ENCODE data around the gene LSAMP.

LSAMP gene

GRCh38 chr3:116374901-116375300 is 70.4 kb downstream of the LSAMP start:
- Histone ChIP-seq H2AFZ (ENCODE audit: low read depth, low read length) (no peak overlapping the region), H3K4me3 (ENCODE audit: insufficient read depth in 1 of 2, low read depth in 1 of 2, low read length in 2 of 2) (no peak overlapping the region), H3K14ac (ENCODE audit: low read length in 2 of 2) (no peak overlapping the region), H3K36me3 (ENCODE audit: control insufficient read depth in 1 of 2, insufficient read depth in 2 of 2, low read depth in 1 of 2, low read length in 2 of 2) (no peaks in the 10 kb centered on the region), H3K79me1 (replicated peaks; ENCODE audit: low read length, poor library complexity, severe bottlenecking) (peaks cover 11% of the 10 kb centered on the region), H2BK5ac (ENCODE audit: low read depth, low read length, poor library complexity, severe bottlenecking) (no peak overlapping the region), H3K27ac (ENCODE audit: low read length, poor library complexity, severe bottlenecking) (no peak overlapping the region), H4K8ac (ENCODE audit: low read length) (no peak overlapping the region), H3K9ac (ENCODE audit: low read length) (no peak overlapping the region), H3K27me3 (ENCODE audit: control insufficient read depth in 1 of 2, insufficient read depth in 1 of 2, low read length in 2 of 2) (no peaks in the 10 kb centered on the region), H2BK120ac (ENCODE audit: low read depth, low read length) (no peak overlapping the region), H3K18ac (ENCODE audit: low read depth in 1 of 2, low read length in 2 of 2) (no peak overlapping the region), H2BK12ac (ENCODE audit: low read length in 2 of 2) (no peak overlapping the region), H3K4me2 (ENCODE audit: low read length, poor library complexity, severe bottlenecking) (no peak overlapping the region), H3K4ac (ENCODE audit: low read depth in 1 of 2, low read length in 2 of 2) (no peak overlapping the region), H2AK5ac (ENCODE audit: low read length, severe bottlenecking) (no peak overlapping the region), H3K9me3 (ENCODE audit: control insufficient read depth, low read length) (no peaks in the 10 kb centered on the region), H3K4me1 (ENCODE audit: control insufficient read depth, insufficient read depth, low read depth, low read length) (no peaks in the 10 kb centered on the region), H4K91ac (ENCODE audit: low read length) (no peak overlapping the region), H3K23ac (ENCODE audit: low read length in 2 of 2) (no peak overlapping the region), H2BK15ac (ENCODE audit: low read depth, poor library complexity, severe bottlenecking) (no peak overlapping the region)
- WGBS, result 100% methylated on average over 1 of the region's 2 CpGs
- DNase-seq, result no peak

GRCh38 chr3:116367761-116368395 is 77.4 kb downstream of the LSAMP start:
- Histone ChIP-seq H3K27me3 (ENCODE audit: control insufficient read depth in 1 of 2, insufficient read depth in 1 of 2, low read length in 2 of 2) (no peaks in the 10 kb centered on the region), H3K27ac (ENCODE audit: low read length, poor library complexity, severe bottlenecking) (no peak overlapping the region), H3K79me1 (replicated peaks; ENCODE audit: low read length, poor library complexity, severe bottlenecking) (peaks cover 14% of the 10 kb centered on the region), H2BK120ac (ENCODE audit: low read depth, low read length) (no peak overlapping the region), H3K4me1 (ENCODE audit: control insufficient read depth, insufficient read depth, low read depth, low read length) (no peaks in the 10 kb centered on the region), H3K14ac (ENCODE audit: low read length in 2 of 2) (no peak overlapping the region), H4K8ac (ENCODE audit: low read length) (no peak overlapping the region), H2AFZ (ENCODE audit: low read depth, low read length) (no peak overlapping the region), H3K4me2 (ENCODE audit: low read length, poor library complexity, severe bottlenecking) (no peak overlapping the region), H2BK12ac (ENCODE audit: low read length in 2 of 2) (no peak overlapping the region), H3K36me3 (ENCODE audit: control insufficient read depth in 1 of 2, insufficient read depth in 2 of 2, low read depth in 1 of 2, low read length in 2 of 2) (no peaks in the 10 kb centered on the region), H3K18ac (ENCODE audit: low read depth in 1 of 2, low read length in 2 of 2) (no peak overlapping the region), H2BK5ac (ENCODE audit: low read depth, low read length, poor library complexity, severe bottlenecking) (no peak overlapping the region), H4K91ac (ENCODE audit: low read length) (no peak overlapping the region), H3K9ac (ENCODE audit: low read length) (no peak overlapping the region), H2AK5ac (ENCODE audit: low read length, severe bottlenecking) (no peak overlapping the region), H3K9me3 (ENCODE audit: control insufficient read depth, low read length) (no peaks in the 10 kb centered on the region), H3K4ac (ENCODE audit: low read depth in 1 of 2, low read length in 2 of 2) (no peak overlapping the region), H3K4me3 (ENCODE audit: insufficient read depth in 1 of 2, low read depth in 1 of 2, low read length in 2 of 2) (no peak overlapping the region), H2BK15ac (ENCODE audit: low read depth, poor library complexity, severe bottlenecking) (no peak overlapping the region), H3K23ac (ENCODE audit: low read length in 2 of 2) (no peak overlapping the region)
- 84% methylated on average over 8 of the region's 9 CpGs for WGBS
- DNase-seq, result no peak

- Histone ChIP-seq H2BK120ac (ENCODE audit: low read depth, low read length) (no peak overlapping the region), H3K23ac (ENCODE audit: low read length in 2 of 2) (no peak overlapping the region), H3K4ac (ENCODE audit: low read depth in 1 of 2, low read length in 2 of 2) (no peak overlapping the region)
Measured at GRCh38 chr3:116356056-116356455, 89.2 kb downstream of the LSAMP start.

GRCh38 chr3:116354382-116354781 is 90.9 kb downstream of the LSAMP start:
- Histone ChIP-seq H3K36me3 (ENCODE audit: control insufficient read depth in 1 of 2, insufficient read depth in 2 of 2, low read depth in 1 of 2, low read length in 2 of 2) (no peaks in the 10 kb centered on the region), H3K4me1 (ENCODE audit: control insufficient read depth, insufficient read depth, low read depth, low read length) (no peaks in the 10 kb centered on the region), H3K18ac (ENCODE audit: low read depth in 1 of 2, low read length in 2 of 2) (no peak overlapping the region), H3K27me3 (ENCODE audit: control insufficient read depth in 1 of 2, insufficient read depth in 1 of 2, low read length in 2 of 2) (no peaks in the 10 kb centered on the region), H3K23ac (ENCODE audit: low read length in 2 of 2) (no peak overlapping the region), H3K4me3 (ENCODE audit: insufficient read depth in 1 of 2, low read depth in 1 of 2, low read length in 2 of 2) (no peak overlapping the region), H2BK5ac (ENCODE audit: low read depth, low read length, poor library complexity, severe bottlenecking) (no peak overlapping the region), H2AK5ac (ENCODE audit: low read length, severe bottlenecking) (no peak overlapping the region), H3K14ac (ENCODE audit: low read length in 2 of 2) (no peak overlapping the region), H4K91ac (ENCODE audit: low read length) (no peak overlapping the region), H3K9me3 (ENCODE audit: control insufficient read depth, low read length) (no peaks in the 10 kb centered on the region), H2AFZ (ENCODE audit: low read depth, low read length) (no peak overlapping the region), H3K27ac (ENCODE audit: low read length, poor library complexity, severe bottlenecking) (no peak overlapping the region), H3K79me1 (replicated peaks; ENCODE audit: low read length, poor library complexity, severe bottlenecking) (peaks cover 12% of the 10 kb centered on the region), H3K4me2 (ENCODE audit: low read length, poor library complexity, severe bottlenecking) (no peak overlapping the region), H4K8ac (ENCODE audit: low read length) (no peak overlapping the region), H2BK15ac (ENCODE audit: low read depth, poor library complexity, severe bottlenecking) (no peak overlapping the region), H3K4ac (ENCODE audit: low read depth in 1 of 2, low read length in 2 of 2) (no peak overlapping the region), H3K9ac (ENCODE audit: low read length) (no peak overlapping the region), H2BK12ac (ENCODE audit: low read length in 2 of 2) (no peak overlapping the region), H2BK120ac (ENCODE audit: low read depth, low read length) (no peak overlapping the region)
- no peak for DNase-seq

More at GRCh38 chr3:116356056-116356455, 89.2 kb downstream of the LSAMP start:
- no peak overlapping the region for H3K4me3 ChIP-seq (ENCODE audit: insufficient read depth in 1 of 2, low read depth in 1 of 2, low read length in 2 of 2)
- no peak overlapping the region for H2BK12ac ChIP-seq (ENCODE audit: low read length in 2 of 2)
- H3K27ac ChIP-seq (ENCODE audit: low read length, poor library complexity, severe bottlenecking), result no peak overlapping the region
- peaks cover 11% of the 10 kb centered on the region for H3K79me1 ChIP-seq (replicated peaks; ENCODE audit: low read length, poor library complexity, severe bottlenecking)
- H4K91ac ChIP-seq (ENCODE audit: low read length), result no peak overlapping the region
- no peaks in the 10 kb centered on the region for H3K36me3 ChIP-seq (ENCODE audit: control insufficient read depth in 1 of 2, insufficient read depth in 2 of 2, low read depth in 1 of 2, low read length in 2 of 2)
- H2AFZ ChIP-seq (ENCODE audit: low read depth, low read length), result no peak overlapping the region
- H4K8ac ChIP-seq (ENCODE audit: low read length), result no peak overlapping the region
- DNase-seq, result no peak
- H3K4me2 ChIP-seq (ENCODE audit: low read length, poor library complexity, severe bottlenecking), result no peak overlapping the region
- H2BK15ac ChIP-seq (ENCODE audit: low read depth, poor library complexity, severe bottlenecking), result no peak overlapping the region
- no peaks in the 10 kb centered on the region for H3K4me1 ChIP-seq (ENCODE audit: control insufficient read depth, insufficient read depth, low read depth, low read length)
- H3K9ac ChIP-seq (ENCODE audit: low read length), result no peak overlapping the region
- no peak overlapping the region for H3K14ac ChIP-seq (ENCODE audit: low read length in 2 of 2)
- H2AK5ac ChIP-seq (ENCODE audit: low read length, severe bottlenecking), result no peak overlapping the region
- no peaks in the 10 kb centered on the region for H3K27me3 ChIP-seq (ENCODE audit: control insufficient read depth in 1 of 2, insufficient read depth in 1 of 2, low read length in 2 of 2)
- no peak overlapping the region for H2BK5ac ChIP-seq (ENCODE audit: low read depth, low read length, poor library complexity, severe bottlenecking)
- H3K9me3 ChIP-seq (ENCODE audit: control insufficient read depth, low read length), result no peaks in the 10 kb centered on the region
- WGBS, result 86% methylated on average over 1 of the region's 2 CpGs
- no peak overlapping the region for H3K18ac ChIP-seq (ENCODE audit: low read depth in 1 of 2, low read length in 2 of 2)

Data from mesenchymal stem cell (in vitro differentiated cells and primary cell).